CD4-positive, alpha-beta T cell treated with Interleukin-4 for 4 hours (primary cell): ENCODE data around the gene APBA1.
"Not testable (repeated sequence)": the region's sequence is repeated elsewhere in the genome, so short reads cannot be mapped to it uniquely, and the experiment has no call there.

Experiments
- DNase-seq: peaks from one replicate; pipeline ENCODE4 v3.0.0-alpha.2; 2020

Gene APBA1

DNA sequence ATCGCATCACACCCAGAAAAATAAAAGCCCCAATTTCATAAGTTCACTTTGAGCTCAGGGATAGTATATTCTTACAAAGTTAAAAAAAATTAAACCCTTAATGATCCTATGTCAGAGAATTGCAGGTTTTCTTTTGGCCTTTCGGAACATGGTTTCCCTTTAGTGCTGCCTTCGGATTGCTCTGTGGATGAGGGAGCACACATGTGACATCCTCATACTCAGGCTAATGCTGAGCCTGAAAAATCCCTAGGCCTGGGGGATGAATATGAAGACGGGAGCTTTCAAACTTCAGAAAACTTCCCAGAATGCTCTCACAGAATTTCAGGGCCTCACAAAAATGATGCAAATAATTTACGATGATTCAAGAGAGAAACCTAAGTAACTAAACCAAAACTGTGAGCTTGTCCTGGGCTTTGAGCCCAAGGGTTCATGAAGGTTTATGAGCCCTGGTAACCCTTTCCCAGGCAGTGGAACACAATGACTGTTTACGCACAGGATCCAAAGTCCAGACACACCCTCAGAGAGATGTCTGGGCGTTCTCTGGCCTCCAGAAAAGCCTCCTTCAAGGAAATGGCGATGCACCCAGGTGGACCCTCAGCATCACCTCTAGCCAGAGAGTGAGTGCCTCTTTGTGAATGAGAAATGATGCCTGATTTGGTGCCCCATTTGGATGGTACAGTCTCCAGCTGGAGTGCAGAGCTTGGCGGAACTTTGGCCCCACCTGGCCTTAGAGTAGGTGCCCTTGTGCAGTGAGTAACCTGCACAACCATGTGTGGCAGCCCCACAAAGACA, 201.8 kb downstream of the APBA1 start:
- DNase-seq, result no peak

DNA sequence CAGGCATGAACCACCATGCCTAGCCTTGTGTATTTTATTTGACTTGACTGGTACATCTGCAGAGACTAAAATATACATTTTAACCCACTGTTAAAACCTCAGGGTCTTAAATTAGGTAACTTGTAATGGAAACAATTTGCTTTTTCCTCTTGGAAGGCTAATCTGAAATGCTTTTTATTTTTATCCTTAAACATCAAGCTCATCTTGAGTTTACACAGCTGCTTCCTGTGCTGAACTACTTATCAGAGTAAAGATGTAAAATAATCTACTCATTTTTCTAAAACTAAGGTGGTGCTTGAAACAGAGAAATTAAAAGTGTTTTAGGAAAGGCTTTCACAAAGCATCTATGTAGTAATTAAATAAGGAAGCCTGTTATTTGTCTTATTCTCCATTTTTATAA, 203.0 kb downstream of the APBA1 start:
- no peak for DNase-seq

DNA sequence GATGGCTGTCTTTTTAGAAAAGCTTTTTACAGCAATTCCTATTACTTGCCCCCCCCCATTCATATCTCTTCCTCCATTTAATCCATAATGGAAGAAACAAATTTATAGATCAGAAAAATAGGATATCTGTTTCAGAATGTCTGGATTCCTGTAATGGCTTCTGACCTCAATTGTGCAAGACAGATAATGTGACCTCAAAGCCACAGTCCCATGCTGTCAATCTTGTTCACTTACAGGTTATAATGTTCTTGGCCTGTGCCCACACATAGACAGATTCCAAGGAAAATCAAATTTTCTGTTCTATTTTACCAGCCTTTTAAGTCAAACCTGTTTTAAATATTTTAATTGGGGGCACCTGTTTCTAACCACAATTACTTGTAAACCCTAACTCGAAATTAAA, 203.8 kb downstream of the APBA1 start:
- no peak for DNase-seq

DNA sequence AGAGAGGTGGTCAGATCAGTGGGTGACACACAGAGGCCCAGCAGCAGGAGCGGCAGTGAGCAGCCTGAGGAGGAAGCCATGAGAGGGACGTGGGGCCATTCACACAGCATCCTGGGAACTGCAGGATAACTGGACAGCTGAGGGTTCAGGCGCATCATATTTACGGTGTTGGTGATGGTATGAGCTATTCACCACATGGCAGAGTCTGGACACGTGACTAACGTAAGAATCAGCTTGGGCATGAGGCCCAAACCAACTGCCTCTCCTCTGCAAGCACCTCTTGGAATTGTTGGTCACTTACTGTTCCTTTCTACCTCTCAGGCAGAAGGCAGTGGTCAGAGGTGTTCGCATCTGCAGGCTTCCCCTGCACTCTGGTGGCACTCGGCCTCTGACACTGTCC, 206.0 kb downstream of the APBA1 start:
- DNase-seq, result no peak

DNA sequence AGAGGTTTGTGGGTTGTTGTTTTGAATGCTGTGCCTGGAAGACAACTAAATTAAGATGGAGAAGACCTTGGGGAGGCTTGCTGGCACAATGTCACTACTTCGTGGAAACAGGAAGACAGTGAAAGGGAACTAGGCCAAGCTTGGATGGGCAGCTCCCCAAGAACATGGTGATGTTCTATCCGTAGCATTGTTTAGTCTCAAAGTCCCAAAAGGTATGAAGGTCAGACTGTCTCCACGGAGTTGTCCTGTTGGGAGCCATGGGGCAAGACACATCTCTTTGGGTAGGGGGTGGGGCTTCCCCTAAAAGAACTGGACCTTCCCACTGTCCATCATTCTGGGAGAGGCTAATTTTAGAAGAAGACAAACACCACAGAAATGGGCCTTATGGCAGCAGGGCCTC, 206.7 kb downstream of the APBA1 start:
- DNase-seq, result no peak

DNA sequence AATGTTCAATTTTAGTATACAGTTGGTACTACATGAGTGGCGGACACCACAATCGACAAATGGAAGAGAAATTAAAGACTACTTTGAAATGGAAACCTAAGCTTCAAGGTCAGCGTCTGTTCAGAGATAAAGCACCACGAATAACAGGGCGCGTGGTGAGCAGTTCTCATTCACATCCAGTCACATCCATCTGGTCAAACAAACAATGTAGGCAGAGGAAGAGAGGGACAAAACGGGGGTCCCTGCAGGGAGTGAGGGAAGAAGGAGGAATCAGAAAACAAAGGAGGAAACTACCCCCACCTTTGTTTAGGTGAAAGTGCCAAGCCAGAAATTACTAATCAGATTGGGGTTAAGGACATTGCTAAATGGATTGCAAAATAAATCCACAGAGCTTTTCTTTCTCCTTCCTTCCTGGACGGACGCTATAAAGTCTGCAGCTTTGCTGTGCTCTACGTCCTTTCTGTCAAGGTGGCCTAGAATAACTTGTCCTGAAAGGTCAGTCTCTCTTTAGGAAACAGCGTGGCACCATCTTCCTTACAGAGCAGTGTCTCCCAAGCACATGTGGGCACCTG, 208.6 kb downstream of the APBA1 start:
- no peak for DNase-seq

DNA sequence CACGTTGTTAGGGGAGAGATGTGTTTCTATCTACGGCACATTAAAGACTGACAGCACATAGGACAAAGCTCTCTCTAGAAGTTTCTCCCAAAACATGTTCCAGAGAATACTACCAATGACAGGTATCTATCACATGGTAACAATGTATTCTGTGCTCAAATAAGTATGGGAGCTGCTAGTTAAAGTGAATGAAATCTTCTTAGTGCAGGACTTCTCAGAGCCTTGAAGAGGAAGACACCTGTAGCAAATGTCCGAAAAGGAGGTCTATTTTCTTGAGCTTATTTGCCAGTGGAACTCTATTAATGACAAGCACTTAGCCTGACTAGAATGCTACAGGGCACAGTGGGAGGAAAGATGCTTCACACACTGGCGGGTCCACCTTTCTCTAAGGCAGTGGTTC, 209.8 kb downstream of the APBA1 start:
- DNase-seq, result no peak

DNA sequence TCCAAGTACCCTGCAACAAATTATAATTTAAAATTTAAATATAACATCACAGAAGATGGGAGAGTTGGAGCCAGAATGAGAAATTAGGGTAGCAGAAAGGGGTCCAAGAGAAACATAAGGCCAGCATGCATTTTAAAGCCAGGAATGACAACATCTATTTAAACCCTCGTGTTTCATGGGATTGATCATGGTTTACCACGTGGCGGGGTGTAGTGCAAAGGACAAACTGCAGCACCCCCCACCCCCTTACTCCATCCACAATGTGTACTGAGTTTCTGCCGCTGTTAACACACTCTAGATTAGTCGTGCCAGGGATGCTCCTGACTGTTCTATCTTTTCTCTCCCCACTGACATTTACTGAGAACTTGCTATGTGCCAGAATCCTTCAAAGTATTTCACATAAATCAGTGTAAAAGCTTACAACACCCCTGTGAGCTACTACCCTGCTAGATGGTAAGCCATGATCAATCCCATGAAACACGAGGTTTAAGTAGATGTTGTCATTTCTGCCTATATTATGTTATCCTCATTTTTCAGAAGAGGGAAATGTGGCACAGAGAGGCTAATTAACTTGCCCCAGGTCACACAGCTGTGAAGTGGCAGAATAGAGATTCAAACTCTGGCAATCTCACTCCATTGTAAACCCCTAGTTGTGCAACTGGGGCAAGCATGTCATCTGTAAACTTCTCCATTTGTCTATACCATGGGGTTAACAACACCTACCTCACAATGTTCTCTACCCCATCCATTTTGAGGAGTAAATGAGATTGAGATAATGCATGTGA, 210.9 kb downstream of the APBA1 start:
- no peak for DNase-seq

DNA sequence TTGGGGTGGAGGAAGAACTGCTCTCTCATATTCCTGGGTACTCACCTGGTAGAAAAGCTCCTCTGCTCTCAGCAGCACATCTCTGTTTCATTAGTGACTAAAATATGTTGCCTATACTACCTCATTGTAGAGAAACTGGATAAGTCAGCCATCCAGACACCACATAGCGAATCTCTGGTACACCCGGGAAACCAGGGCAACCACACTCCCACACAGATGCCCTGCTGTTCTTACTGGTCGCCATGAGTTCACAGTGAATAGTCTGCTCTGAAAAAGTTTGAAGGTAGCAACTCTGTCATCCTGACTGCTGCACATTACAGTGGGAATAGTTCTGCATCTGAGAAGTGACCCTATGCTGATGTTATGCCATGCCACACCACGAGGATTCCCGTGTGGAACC, 212.2 kb downstream of the APBA1 start:
- DNase-seq, result no peak

DNA sequence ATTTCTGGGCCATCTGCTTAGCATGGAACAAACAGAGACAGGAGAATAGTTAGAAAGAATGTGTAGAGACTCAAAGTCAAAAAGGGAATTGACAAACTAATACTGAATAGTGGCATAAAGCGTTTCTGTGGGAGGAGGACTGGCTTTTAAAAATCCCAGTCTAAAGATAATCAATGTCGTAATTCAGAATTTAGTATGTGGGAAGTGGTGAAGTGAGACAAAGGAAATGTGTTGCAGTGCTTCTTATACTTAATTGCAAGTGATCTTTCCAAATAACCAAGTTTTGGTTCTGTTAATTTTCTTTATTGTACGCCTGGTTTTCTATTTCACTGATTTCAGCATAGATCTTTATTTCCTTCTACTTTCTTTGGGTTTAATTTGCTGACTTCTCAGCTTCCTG, 214.0 kb downstream of the APBA1 start:
- DNase-seq, result no peak

DNA sequence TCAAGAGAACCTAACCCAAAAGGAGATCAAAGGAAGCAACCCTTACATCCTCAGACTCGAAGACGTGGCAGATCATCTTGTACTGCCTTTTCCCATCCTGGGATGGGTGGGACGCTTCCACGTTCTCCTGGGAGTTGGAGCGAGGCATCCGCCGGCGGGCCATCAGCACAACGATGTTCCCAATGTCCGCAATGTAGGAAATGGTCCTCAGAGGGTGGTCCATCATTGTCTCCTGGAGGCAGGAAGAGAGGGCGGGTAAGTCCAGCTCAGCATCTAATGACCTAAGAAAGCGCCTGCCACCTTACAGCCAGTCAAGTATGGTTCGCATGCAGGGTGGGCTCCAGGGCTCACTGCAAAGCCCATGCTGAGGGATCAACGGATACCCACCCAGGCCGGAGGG, 216.0 kb downstream of the APBA1 start:
- no peak for DNase-seq

DNA sequence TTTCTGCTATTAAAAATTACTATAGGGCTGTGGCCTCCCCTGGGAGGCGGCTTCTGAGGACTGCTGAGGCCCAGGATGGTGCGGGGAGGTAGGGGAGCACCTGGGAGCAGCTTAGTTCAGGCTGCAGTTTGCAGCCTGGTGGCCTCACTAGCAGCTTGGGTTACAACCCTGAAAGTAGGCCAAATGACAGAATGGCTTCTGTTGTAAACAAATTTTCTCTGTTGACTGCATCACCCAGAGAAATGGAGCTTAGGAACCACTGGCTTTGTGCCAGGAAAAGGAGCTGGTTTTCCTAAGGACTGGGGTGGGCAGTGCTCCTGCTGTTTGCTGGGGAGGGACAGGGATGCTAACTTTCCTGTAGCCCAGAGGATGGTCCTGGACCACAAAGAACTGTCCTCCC, 216.9 kb downstream of the APBA1 start:
- no peak for DNase-seq

DNA sequence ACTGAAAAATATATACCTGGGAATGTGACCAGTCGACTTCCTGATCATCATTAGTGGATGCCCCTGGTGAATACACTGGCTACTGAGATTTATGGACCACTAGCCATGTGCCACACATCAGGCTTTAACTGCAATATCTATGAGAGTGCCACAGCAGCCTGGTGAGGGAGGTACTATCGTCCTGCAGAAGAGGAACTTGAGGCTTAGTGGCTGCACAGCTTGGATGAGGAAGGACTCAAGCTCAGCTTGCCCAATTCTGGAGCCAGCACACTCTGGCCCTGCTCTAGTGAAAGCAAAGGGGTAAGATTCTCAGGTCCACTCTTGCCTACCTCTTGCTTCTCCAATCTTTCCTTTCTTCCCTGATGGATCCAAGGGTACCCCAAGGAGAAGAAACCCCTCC, 217.8 kb downstream of the APBA1 start:
- no peak for DNase-seq

DNA sequence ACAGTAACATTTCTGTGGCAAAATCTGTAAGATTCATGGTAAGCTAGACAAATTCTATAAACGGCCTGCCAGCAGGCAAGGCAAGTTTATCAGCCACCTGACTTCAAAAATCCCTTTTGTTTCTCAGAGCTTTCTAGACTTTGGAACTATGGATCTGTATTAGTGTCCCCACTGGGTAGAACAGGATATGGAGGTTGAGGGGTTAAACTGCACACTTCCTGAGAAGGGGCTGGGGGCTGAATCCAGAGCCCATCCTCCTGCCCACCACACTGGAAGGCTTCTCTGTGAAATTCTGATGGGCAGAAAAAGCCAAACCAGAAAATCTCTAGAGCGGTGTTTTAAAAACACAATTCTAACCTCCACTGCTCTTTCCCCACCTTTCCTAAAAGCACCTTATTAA, 218.4 kb downstream of the APBA1 start:
- no peak for DNase-seq

DNA sequence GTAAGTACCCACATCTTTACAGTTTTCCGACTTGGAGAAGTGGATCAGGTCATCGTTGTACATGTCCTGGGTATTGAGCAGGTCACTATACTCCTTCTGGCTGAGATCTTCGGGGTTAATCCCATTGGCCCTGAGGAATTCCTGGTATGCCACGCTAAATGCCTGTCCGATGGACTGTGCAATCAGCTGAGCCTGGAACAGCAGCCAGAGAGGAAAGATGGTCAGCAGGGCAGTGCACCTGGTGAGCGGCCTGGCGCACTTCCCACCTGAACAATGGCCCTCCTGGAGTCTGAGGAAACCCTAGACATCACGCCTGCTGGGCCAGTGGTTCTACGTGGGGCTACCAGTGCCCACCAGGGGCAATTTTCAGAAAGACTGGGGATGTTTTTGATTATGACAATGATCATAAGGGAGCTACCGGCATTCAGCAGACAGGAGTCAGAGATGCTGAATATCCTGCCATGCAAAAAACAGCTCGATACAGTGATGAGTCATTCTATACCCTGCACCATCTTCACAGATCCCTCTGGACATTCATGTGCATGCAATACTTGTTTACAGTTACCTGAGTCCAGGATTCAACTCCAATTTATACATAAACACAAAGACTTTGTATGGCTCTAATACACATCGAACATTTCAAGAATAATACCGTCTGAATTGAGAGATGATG, 219.9 kb downstream of the APBA1 start:
- DNase-seq, result no peak

DNA sequence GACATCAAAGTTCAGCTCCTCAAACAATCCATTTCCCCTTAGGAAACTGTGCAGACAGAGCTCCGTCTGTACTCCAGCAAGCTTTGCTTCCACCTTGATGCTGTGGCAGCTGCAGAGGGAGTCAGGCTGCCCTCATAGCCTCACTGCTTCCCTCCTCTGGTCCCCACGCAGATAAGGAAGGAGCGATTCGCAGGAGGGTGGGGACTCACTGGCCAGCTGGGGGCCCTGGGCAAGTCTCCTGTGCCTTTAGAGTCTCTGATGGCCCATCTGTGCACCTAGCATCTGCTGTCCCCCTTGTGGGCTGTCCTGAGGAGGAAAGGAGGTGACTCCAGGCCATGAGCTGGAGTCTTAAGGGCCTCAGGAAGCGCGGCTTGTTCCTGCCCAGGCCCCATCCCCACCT, 225.7 kb downstream of the APBA1 start:
- no peak for DNase-seq

DNA sequence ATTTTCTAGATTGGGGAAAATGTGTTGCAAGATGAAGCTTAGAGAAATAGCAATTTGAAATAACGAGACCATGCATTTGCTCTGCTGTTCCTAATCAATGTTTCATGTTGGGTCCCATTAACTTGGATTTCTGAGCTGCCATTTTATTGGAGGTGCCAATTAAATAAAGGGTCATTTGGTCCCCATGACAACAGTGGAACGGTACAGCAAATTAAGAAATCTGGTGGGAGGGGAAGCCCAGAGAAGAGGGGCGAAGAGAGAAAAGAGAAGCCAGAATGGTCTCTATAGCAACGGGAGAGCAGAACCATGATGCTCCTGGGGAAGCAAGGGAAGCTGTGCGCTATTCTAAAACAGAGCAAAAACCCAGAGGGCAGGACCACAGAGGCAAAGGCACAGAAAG, 226.9 kb downstream of the APBA1 start:
- DNase-seq, result no peak

DNA sequence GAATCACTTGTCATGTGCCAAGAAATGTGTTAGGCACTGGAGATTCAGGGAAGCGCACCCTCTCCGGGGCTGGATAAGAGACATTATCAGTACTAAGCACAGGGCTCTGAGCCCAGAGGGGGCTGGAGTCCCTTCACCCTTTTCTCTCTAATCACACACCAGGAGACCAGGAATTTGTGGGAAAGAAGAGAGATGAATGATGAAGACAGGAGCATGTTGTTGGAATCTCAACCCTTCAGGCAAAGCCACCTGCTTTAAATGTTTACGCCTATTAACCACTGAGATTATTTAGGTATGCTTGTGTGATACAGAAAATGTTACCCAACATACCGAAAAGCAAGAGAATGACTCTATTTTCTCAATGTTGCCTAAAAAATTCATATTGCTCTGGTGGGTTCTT, 227.4 kb downstream of the APBA1 start:
- DNase-seq, result no peak

DNA sequence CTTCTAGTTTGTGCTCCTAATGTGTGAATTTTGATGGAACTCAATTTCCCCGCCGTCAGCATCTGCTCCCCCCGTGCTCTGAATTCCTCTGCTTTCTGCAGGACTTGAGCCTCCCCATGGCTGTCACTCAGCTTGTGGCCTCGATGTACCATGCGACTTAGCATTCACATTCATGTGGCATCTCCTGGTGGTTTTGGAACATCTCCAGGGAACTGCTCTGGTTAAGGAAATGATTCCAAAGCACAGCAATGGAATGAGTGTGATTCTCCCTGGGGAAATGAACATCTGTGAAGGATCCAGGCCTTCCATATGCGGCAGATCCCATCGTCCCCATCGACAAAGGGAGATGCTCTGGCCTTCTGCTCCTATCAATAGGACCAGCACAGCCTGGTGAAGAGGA, 228.2 kb downstream of the APBA1 start:
- no peak for DNase-seq

DNA sequence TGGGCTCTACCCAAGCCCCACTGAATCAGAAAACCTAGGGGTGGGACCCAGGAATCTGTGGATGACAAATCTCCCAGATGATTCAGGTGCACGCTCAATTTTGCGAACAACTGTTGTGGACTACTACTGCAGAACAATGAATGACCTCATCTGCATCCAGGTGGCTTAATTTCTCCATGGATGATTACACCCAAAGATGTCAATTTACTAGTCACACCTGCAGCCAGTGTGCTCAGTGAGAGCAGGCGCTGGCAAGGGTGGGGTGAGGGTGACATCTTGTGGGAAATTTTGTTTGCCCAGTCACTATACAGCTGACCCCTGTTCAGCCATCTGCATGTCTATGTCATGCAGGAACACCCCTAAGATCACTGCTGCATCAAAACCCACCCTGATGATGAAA, 229.0 kb downstream of the APBA1 start:
- DNase-seq, result no peak

DNA sequence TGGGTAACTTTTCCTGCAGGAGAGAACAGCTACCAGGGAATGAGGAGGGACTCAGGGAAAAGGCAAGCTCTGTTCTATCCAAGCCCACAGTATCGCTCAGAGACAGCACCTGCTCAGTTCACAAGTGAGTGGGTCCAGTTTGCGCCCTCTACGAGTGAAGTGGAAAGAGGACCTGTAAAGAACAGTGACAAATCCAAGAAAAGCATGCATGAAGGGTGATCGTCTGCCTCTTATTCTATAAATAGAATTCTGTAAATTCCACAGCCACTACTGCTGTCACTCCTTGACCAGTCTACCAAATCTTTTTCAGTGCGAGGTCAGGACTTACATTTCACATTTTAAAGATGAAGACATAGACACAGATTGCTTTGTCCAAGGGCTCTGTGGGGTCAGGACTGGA, 229.7 kb downstream of the APBA1 start:
- no peak for DNase-seq

DNA sequence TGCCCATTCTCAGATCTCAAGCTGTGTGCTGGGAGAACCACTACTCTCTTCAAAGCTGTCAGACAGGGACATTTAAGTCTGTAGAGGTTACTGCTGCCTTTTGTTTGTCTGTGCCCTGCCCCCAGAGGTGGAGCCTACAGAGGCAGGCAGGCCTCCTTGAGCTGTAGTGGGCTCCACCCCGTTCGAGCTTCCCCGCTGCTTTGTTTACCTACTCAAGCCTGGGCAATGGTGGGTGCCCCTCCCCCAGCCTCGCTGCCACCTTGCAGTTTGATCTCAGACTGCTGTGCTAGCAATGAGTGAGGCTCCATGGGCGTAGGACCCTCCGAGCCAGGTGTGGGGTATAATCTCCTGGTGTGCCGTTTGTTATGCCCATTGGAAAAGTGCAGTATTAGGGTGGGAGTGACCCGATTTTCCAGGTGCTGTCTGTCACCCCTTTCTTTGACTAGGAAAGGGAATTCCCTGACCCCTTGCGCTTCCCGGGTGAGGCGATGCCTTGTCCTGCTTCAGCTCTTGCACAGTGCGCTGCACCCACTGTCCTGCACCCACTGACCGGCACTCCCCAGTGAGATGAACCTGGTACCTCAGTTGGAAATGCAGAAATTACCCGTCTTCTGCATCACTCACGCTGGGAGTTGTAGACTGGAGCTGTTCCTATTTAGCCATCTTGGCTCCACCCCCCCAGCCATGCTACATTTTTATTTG, 231.8 kb downstream of the APBA1 start:
- peak; percentile 15 for DNase-seq

DNA sequence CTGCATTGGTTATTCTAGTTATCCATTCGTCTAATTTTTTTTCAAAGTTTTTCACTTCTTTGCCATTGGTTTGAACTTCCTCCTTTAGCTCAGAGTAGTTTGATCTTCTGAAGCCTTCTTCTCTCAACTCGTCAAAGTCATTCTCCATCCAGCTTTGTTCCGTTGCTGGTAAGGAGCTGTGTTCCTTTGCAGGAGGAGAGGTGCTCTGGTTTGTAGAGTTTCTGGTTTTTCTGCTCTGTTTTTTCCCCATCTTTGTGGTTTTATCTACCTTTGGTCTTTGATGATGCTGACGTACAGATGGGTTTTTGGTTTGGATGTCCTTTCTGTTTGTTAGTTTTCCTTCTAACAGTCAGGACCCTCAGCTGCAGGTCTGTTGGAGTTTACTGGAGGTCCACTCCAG, 232.5 kb downstream of the APBA1 start:
- not testable (repeated sequence) for DNase-seq
